Rectal smooth muscle tissue (tissue), 1 donor: ENCODE measurements around the gene TSPY2.
"Not testable (repeated sequence)": the region's sequence is repeated elsewhere in the genome, so short reads cannot be mapped to it uniquely, and the experiment has no call there.

Source experiments
- H3K27ac ChIP-seq: one replicate; pipeline ENCODE4 v1.7.0; 2013; ENCODE audit warnings: low read depth, low read length, inconsistent platforms
- H3K27me3 ChIP-seq: one replicate; pipeline ENCODE4 v1.7.0; 2013; ENCODE audit warnings: low read length; ENCODE audit not compliant: control insufficient read depth, insufficient read depth
- H3K36me3 ChIP-seq: one replicate; pipeline ENCODE4 v1.7.0; 2013; ENCODE audit warnings: low read length; ENCODE audit not compliant: control insufficient read depth, insufficient read depth
- H3K4me1 ChIP-seq: one replicate; pipeline ENCODE4 v1.7.0; 2013; ENCODE audit warnings: low read length; ENCODE audit not compliant: control insufficient read depth, insufficient read depth
- H3K4me3 ChIP-seq: one replicate; pipeline ENCODE4 v1.7.0; 2013; ENCODE audit warnings: low read length
- H3K9ac ChIP-seq: one replicate; pipeline ENCODE4 v1.7.0; 2013; ENCODE audit warnings: low read length

The TSPY2 gene, protein sequence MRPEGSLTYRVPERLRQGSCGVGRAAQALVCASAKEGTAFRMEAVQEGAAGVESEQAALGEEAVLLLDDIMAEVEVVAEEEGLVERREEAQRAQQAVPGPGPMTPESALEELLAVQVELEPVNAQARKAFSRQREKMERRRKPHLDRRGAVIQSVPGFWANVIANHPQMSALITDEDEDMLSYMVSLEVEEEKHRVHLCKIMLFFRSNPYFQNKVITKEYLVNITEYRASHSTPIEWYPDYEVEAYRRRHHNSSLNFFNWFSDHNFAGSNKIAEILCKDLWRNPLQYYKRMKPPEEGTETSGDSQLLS

DNA sequence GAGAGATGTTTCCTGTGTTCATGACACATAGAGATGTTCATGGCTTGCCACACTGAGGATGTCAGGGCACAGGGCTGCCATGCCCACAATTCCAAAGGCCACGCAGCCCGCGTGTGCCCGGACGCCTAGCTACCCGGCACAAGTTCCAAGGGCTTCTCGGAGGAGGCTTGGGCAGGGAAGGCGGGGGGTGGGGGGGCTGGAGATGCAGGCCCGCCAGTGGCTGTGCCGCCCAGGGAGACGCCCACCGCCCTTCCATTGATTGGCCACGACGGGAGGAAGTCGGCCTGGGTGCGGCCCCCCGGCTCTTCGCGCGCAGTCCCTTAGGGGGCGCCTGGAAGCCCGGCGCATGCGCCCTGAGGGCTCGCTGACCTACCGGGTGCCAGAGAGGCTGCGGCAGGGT lies at the start of gene TSPY2:
Gene TSPY2, plus strand, starts transcription at position 301 of the 400 bp plus-strand sequence. Its CDS starts 46 bp downstream, at position 347.
- not testable (repeated sequence) for H3K4me1 ChIP-seq, H3K4me3 ChIP-seq, H3K27me3 ChIP-seq, H3K36me3 ChIP-seq, H3K27ac ChIP-seq, H3K9ac ChIP-seq

DNA sequence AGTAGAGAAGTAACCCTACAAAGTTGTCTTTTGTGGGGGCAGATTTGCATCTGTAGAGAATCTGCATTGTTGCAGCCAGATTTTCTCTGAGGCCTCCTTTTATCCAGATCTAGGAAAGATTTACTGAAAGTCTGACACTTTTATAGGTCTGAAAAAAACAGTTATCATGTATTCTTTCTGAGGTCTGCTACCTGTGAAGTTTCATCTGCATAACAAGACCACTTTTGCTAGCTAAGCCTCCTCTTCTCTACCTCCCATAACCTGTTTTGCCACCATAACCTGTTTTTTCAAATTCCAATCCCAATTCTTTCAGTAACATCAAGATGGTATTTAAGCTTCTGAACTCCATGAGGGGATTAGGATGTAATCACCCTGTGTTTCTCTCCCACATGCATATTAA lies 36.5 kb upstream of the TSPY2 start:
- H3K27ac ChIP-seq, H3K4me1 ChIP-seq, H3K27me3 ChIP-seq, H3K9ac ChIP-seq, H3K4me3 ChIP-seq, H3K36me3 ChIP-seq: not testable (repeated sequence)

DNA sequence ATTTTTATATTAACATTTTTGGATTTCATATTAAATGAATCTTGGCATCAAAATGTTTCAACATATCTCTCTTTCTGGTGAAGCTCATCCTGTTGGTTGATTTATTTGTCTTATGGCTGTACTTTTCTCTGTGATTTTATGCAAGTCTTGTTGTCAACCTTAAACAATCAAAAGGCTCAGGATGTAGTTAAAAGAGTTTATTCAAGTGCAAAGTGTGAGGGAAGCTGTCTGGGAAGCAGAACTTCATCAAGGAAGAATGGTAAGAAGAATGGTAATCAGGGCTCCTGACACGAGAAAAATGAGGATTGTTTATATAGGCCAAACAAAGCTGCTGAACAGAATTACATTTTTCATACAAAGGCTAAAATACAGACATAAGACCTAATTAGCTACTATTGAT lies 29.0 kb upstream of the TSPY2 start:
- not testable (repeated sequence) for H3K27me3 ChIP-seq, H3K4me3 ChIP-seq, H3K27ac ChIP-seq, H3K4me1 ChIP-seq, H3K36me3 ChIP-seq, H3K9ac ChIP-seq

DNA sequence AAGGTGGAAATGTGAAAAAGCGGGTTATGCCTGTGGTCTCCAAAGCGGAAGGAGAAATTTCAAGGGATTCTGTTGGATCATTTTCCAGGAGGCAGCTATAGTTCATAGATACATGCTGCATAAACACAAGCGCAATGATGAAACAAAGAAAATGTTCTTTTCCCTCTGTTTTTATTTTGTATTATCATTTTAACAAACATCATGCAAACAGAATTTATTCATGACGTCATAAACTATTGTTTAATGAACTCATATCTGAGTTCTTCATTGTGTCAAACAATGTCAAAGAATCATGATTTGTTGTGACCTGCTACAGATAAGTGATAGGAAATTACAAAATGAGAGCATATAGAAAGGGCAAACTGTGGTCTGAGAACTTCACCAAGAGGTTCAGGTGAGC lies 23.8 kb downstream of the TSPY2 start:
- H3K27me3 ChIP-seq, H3K4me3 ChIP-seq, H3K36me3 ChIP-seq, H3K4me1 ChIP-seq, H3K9ac ChIP-seq, H3K27ac ChIP-seq: not testable (repeated sequence)
